ENCODE results near the gene GEMIN2.
"Not testable (repeated sequence)": the region's sequence is repeated elsewhere in the genome, so short reads cannot be mapped to it uniquely, and the experiment has no call there.

GEMIN2 gene, protein sequence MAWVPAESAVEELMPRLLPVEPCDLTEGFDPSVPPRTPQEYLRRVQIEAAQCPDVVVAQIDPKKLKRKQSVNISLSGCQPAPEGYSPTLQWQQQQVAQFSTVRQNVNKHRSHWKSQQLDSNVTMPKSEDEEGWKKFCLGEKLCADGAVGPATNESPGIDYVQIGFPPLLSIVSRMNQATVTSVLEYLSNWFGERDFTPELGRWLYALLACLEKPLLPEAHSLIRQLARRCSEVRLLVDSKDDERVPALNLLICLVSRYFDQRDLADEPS

GRCh38 chr14:39114073-39114838 lies at the start of gene GEMIN2:
GEMIN2 (plus strand) TSS chr14:39114323; CDS start chr14:39114339, 16 bp downstream.
- peak; percentile 97 for DNase-seq

DNA sequence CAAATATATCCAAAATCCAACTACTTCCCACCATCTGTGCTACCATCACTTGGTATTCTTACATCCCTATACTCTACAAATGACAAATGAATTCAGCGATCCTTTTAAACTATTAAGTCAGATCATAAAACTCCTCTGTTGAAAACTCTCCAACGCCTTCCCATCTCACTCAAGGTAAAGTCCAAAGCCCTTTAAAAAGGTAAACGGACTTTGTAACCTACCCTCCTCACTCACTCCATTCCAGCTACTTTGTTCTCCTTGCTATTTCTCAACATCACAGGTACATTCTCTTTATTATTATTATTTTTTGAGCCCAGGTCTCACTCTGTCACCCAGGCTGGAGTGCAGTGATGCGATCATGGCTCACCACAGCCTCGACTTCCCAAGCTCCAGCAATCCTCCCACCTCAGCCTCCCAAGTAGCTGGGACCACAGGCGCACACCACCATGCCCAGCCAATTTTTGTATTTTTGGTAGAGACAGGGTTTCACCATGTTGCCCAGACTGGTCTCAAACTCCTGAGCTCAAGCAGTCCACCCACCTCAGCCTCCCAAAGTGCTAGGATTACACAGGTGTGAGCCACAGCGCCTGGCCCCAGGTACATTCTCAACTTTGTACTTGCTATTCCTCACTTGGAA lies 44.8 kb upstream of the GEMIN2 start:
- not testable (repeated sequence) for DNase-seq

DNA sequence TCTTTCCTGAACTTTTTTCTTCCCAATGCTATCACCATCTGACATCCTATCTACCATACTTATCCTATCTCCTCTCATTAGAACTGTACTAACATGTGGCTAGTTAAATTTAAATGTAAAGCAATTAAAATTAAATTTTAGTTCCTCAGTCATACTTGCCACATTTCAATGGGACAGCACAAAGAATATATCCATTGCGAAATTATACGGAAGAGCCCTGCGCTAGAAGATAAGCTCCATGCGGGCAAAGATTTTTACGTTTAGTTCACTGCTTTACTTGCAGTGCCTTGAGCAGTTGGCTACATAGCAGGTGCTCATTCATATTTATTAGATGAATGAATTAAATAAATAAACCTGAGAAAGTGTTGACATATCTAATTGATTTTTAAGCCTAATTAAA lies 44.2 kb upstream of the GEMIN2 start:
- DNase-seq, result no peak

- no peak for DNase-seq
These were observed 43.0 kb upstream of the GEMIN2 start for GRCh38 chr14:39071096-39071495.

GRCh38 chr14:39080886-39081285 lies 33.2 kb upstream of the GEMIN2 start:
- DNase-seq, result no peak

DNA sequence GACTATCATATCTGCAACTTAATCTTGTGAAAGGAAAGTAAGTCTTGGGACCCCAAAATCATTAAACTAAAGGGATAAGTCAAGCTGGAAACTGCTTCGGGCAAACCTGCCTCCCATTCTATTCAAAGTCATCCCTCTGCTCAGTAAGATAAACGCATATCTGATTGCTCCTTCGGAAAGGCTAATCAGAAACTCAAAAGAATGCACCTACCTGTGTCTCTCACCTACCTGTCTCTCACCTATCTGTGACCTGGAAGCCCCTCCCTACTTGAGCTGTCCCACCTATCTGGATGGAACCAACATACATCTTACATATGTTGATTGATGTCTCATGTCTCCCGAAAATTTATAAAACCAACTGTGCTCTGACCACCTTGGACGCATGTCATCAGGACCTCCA lies 31.0 kb upstream of the GEMIN2 start:
- DNase-seq, result no peak

- DNase-seq, result no peak
These were observed 28.2 kb upstream of the GEMIN2 start for GRCh38 chr14:39085933-39086332.

- DNase-seq, result no peak
These were observed 26.6 kb upstream of the GEMIN2 start for GRCh38 chr14:39087493-39087892.

- no peak for DNase-seq
These were observed 23.5 kb upstream of the GEMIN2 start for GRCh38 chr14:39090548-39091111.

DNA sequence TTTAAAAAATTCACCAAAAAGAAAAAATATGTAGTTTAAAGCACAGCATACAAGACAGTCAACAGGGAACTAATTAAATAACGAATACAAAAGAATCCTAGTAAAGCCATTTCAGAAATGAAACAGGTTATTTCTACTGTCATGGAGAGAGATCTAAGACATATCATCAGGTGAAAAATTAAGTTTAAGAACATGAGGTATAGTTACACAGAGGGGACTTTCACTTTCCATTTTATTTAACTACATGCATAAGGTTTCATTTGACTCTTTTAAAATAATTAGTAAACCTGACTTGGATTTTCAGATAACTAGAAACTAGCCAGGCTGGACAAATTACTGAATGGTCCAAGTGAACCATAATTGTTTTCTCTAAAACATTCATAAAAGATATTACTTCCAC lies 22.4 kb upstream of the GEMIN2 start:
- DNase-seq, result no peak

GRCh38 chr14:39094515-39094914 lies 19.6 kb upstream of the GEMIN2 start:
- no peak for DNase-seq

GRCh38 chr14:39097159-39097558 lies 17.0 kb upstream of the GEMIN2 start:
- no peak for DNase-seq

- DNase-seq, result not testable (repeated sequence)
These were observed 14.9 kb upstream of the GEMIN2 start for GRCh38 chr14:39099215-39099614.

DNA sequence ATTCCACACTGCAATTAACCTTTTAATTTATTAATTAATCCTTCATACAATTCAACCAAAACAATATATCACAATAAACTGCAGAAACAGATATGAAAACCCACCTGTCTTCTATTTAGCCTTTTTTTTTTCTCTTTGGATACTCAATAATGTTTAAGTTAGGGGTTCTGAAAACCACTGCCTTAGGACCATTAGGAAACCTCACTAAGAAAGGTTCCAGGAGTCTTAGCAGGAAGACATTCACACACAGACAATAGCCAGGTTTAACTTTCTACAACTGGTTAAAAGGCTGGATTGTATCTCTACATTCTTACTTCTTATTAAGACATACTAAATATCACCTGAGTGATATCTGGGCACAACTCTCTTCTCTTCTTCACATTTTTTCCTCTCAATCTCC lies 14.4 kb upstream of the GEMIN2 start:
- no peak for DNase-seq

DNA sequence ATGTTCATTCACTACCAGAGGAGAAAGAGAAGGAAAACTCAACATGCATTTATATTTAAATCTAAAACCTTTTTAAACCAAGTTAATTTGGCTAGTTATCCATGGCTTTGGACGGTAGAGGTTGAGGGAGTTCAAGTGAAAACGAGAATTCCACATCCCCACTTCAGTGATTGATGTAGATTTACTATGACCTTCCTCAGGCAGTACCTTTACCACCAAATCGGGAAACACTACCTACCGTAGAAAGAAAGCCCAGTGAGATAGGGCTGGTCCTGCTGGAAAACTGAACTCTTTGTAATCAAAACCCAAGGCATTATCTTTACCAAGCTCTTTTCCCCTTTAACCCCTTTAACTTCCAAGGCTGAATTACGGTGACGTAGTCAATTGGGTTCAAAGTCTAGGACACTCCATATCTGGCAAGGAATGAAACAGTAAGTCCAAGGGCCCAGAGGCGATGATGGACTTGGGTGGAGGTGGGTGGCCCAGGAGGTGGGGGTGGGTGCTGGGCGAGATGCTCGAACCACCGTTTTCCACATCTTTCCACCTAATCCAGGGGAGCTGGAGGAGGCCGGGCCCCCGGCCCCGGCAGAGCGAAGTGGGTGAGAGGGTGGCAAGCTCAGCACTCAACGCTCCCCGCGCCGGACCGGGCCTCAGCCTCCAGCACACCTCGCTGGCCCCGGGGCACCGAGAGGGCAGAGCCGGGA lies 11.7 kb upstream of the GEMIN2 start:
- peak; percentile 10 for DNase-seq

DNA sequence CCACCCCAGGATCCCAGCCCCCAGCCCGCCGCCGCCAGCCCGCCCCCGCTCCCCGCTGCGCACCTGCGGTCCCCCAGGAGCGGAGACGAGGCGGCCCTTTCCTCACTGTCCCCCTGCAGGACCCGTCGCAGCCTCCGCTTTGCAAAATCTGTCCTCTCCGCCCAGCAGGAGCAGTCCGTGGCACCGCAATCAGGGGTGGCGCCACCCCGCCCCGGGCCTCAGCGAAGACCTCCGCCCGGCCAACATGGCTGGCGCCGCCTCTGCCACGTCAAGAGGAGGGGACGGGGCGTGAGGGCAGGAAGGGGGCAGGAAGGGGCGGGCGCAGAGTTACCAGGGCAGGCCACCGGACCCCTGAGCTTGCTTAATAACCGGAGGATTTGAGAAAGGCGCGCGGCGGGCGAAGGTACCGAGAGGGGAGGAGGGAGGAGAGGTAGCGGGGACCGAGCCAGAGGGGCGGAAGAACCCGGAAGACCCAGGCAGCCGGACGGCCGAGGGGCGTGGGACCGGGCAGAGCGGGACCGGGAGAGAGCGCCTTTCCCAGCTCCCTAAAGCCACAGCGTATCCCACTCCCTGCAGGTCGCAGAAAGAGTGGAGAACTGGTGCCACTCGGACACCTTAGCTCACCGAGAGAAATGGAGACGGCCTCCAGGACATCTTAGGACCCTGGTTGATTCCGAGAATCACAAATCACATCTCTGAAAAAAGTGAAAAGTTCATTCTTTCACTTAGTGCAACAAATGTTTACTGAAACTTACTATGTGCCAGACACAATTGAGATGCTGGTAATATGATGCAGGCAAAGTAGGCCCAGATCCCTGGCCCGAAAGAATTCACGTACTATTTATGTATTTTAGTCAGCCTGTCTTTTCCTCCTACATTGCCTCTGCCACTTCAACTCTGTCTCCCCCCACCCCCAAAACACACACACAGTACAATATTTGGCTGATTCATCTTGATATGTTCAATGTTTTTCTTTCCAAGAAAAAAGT lies 10.9 kb upstream of the GEMIN2 start, which contains the start of gene SEC23A:
Gene SEC23A, minus strand, starts transcription at position 267 of the 989 bp plus-strand sequence. CDS start 7,117 bp downstream, outside the sequence.
- peak; percentile 93 for DNase-seq

DNA sequence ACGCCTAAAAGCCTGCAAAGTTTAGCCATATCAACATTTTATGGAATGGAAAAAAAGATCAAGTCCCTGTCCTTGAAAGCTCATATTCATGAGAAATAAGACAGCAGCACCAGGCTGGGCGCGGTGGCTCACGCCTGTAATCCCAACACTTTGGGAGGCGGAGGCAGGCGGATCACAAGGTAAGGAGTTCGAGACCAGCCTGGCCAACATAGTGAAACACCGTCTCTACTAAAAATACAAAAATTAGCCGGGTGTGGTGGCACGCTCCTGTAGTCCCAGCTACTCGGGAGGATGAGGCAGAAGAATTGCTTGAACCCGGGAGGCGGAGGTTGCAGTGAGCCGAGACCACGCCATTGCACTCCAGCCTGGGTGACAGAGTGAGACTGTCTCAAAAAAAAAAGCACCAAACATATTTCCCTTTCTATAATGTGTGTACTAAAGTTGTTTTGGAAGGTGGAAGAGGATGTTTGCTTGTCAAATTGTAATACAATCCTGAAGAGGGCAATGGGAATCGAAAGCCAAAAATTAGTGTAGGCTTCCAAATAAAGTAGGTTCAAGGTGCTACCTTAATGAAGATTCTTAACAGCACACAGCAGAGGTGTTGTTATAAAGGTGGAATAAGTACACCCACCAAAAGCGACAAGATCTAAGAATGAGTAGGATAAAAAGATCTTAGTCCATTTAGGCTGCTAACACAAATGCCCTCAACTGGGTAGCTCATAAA lies 9.9 kb upstream of the GEMIN2 start:
- DNase-seq, result not testable (repeated sequence)

DNA sequence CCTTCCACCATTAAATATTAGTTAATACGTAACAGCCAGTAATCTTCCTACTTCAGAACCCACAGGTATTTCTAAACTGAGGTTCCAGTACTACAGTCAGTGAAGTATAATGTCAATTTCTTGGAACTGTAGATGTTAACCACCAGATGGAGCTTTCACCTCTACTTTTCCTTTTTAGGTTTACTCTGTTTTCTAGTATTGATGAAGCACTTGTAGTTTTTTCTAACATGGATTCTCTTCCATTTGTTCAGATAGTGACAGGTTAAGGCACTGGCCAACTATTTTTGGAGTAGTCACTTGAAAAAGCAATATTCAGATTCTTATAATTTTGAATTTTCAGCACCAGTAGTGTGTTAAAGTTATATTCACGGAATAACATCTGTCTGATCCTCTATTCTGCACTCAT lies 6.5 kb upstream of the GEMIN2 start:
- peak; percentile 34 for DNase-seq

DNA sequence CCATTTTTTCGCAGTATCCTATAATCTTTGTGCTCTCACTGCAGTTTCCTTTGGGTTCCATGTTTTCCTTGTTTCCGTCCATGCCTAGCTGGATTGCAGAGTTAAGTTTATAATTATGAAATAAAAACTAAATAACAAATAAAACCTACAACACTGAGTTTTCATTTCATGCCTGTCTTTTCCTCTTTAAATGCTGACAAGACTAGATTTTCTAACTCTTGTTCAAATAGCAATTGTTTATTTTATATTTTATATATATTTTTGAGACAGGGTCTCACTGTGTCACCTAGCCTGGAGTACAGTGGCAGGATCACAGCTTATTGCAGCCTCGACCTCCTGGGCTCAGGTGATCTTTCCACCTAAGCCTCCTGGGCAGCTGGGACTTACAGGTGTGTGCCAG lies 5.3 kb upstream of the GEMIN2 start:
- no peak for DNase-seq

- DNase-seq, result no peak
These were observed 4.0 kb upstream of the GEMIN2 start for GRCh38 chr14:39109893-39110715.

Measured in SHP77 treated with DMSO at 0.1 percent for 48 hours (cell line).